HG03354 (cell line): Measurements from ENCODE around the gene HLA-DMA.

Experiments used
- ATAC-seq: cut with Tn5 transposase; IDR thresholded peaks from one replicate; pipeline ENCODE4 v1.9.1; 2021; ENCODE audit warnings: mild to moderate bottlenecking; ENCODE audit not compliant: unreplicated experiment, poor library complexity, severe bottlenecking

The HLA-DMA gene

GRCh38 chr6:32936239-32937152 is 16.4 kb downstream of the HLA-DMA start:
- ATAC-seq, result no peak

DNA sequence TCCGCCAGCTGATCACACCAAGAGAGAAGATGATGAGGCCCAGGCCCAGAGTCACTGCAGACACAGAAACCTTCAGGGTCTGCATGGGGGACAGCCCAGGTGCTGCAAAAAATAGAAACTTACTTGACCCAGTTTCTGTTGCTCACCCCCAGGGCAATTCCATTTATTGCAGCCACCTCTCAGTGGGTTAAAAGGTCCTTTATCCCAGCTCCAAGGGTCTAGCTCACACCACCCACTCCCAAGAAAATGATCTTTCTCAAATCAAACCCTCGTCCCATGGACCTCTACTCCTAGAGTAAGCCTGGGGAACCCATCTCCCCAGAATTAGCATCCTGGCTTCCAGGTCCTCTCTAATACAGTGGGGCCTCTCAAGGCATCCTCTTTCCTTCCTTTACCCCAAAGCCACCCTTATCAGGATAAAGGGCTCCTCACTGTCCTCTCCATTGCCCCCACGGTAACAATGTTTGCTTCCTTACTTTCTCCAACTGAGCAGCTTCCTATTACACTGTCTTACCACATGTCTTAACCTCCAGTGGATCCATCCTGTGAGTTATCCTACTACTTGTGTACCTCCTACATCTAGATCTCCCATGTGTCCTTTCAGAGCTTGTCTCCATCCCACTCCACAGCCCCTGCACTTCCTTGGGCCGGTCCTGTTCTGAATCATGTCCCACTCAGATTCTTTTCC is 17.2 kb downstream of the HLA-DMA start:
- no peak for ATAC-seq

- no peak for ATAC-seq
Observed at GRCh38 chr6:32933661-32934085, 19.2 kb downstream of the HLA-DMA start.

- ATAC-seq, result no peak
Observed at GRCh38 chr6:32932132-32932868, 20.6 kb downstream of the HLA-DMA start.

- ATAC-seq, result no peak
Observed at GRCh38 chr6:32931211-32931610, 21.7 kb downstream of the HLA-DMA start.

GRCh38 chr6:32922083-32922482 is 30.8 kb downstream of the HLA-DMA start:
- no peak for ATAC-seq

DNA sequence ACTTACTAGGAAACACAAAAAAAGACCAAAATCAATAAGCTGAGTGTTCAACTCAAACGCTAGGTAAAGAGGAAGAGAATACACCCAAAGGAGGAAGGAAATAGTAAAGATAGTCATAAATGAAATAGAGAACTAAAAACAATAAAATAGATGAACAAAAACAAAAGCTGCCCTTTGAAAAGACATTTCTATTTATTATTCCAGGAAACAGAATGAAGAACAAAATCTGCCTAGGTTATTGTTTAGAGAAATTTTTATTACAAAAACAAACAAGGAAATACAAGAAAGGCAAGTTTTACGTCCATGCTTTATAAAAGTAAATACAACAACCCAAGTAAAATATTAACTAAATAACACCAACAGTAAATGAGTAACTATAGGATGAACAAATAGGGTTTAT is 32.2 kb downstream of the HLA-DMA start:
- ATAC-seq, result no peak

DNA sequence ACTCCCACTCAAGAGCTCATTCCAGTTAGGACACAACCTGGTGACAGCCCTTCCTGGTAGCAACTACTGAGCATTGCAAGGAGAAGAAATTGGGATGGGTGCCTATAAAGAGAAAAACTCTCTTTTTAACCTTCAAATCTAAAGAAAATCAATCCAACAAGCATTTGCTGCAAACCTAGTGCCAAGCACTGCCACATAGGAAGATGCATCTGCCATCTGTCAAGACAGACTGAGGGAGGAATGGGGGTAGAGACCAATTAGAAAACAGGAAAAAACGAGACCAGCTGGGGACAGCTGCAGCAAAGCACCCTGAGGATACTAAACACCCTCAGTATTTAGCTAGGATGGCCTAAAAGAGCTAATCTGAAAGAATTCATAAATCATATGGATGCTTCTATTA is 39.9 kb downstream of the HLA-DMA start:
- ATAC-seq, result no peak

GRCh38 chr6:32908897-32909296 is 44.0 kb downstream of the HLA-DMA start:
- ATAC-seq, result no peak

- ATAC-seq, result no peak
Observed at GRCh38 chr6:32906539-32906938, 46.4 kb downstream of the HLA-DMA start.

DNA sequence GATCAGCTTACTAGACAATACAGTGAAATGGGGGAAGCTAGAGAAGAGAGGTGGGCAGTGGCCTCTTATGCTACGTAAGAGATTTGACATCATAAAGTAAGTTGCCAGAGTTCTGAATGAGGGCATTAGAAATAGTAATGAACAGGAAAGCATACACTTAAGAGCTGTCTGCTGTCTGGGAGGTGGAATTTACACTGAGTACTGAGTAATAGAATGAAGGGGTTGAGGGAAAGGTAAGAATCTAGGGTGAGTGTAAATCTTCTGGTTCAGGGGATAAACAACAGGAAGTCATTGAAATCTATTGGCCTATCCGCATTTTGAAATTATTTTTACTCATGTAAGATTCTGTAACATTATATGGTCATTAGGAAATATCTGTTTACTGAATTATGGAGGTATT is 47.8 kb downstream of the HLA-DMA start:
- no peak for ATAC-seq

GRCh38 chr6:32903952-32904351 is 48.9 kb downstream of the HLA-DMA start:
- no peak for ATAC-seq
